ENCODE data around the gene OSCAR. TPM values are rescaled to one million over a fixed set of nuclear protein-coding genes. Genes with fewer than 3 reads are reported as not detected.

OSCAR gene
- total and polyA plus RNA-seq, 12 donors = 0.22 to 5.3 (median 0.40) TPM; not detected in 1

DNA sequence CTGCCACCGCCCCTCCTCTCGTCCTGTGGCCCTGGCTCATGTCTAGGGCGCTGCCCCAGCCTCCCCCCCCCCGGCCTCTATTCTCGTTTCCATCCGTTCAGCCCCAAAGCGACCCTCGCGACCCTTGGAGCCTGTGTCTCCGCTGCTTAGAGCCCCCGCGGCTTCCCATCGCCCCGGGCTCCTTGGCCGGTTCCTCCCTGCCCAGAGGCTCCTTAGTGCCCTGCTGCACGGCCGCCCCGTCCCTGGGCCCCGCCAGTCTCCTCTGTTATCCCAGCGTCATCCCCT lies 27.8 kb upstream of the OSCAR start:
- no peak overlapping the region for H3K4me3 ChIP-seq
- DNase-seq = no peak
- no peak overlapping the region for H3K27ac ChIP-seq
- 88 to 95% methylated on average over 12 to 20 of the region's 20 CpGs for WGBS, 2 donors
- peaks cover 4 to 95% (median 62%) of the 10 kb centered on the region in 9 donors for H3K36me3 ChIP-seq
- ATAC-seq = no peak
- TF ChIP-seq, protein P1, sequence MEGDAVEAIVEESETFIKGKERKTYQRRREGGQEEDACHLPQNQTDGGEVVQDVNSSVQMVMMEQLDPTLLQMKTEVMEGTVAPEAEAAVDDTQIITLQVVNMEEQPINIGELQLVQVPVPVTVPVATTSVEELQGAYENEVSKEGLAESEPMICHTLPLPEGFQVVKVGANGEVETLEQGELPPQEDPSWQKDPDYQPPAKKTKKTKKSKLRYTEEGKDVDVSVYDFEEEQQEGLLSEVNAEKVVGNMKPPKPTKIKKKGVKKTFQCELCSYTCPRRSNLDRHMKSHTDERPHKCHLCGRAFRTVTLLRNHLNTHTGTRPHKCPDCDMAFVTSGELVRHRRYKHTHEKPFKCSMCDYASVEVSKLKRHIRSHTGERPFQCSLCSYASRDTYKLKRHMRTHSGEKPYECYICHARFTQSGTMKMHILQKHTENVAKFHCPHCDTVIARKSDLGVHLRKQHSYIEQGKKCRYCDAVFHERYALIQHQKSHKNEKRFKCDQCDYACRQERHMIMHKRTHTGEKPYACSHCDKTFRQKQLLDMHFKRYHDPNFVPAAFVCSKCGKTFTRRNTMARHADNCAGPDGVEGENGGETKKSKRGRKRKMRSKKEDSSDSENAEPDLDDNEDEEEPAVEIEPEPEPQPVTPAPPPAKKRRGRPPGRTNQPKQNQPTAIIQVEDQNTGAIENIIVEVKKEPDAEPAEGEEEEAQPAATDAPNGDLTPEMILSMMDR (IDR thresholded peaks at IDR 0.05) = no peak
- H3K4me1 ChIP-seq = no peaks in the 10 kb centered on the region
- H3K27me3 ChIP-seq = no peaks in the 10 kb centered on the region
- no peaks in the 10 kb centered on the region for H3K9me3 ChIP-seq
- intact Hi-C loops (cut with DNase I) = no loop called here

DNA sequence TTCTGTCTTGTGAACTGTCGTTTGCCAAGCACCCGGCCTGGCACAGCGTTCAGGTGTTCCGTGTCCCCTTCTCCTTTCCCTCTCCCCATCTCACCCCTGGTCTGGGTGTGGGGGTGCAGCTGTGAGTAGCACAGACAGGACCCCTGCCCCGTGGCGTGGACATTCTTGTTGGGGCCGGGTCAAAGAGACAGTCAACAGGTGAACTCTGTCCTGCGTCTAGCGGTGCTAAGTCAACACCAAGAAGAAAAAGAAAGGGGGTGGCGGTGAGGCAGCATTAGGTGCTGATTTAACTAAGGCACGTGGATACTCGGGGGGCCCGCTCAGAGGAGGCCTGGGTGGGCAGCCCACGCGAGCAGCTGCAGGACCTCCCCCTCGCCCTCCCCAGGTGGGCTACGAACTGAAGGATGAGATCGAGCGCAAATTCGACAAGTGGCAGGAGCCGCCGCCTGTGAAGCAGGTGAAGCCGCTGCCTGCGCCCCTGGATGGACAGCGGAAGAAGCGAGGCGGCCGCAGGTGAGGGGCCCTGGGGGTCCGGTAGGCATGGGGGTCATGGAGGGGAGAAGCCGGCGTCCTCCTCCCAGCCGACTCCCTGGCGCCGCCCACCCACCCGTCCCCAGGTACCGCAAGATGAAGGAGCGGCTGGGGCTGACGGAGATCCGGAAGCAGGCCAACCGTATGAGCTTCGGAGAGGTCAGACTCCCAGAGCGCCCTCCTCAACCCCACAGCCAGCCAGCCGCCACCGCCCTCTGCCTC lies 27.3 kb upstream of the OSCAR start:
- no peak overlapping the region for H3K4me3 ChIP-seq
- H3K27me3 ChIP-seq = no peaks in the 10 kb centered on the region
- intact Hi-C loops (cut with DNase I) = no loop called here
- ATAC-seq (no peak), DNase-seq (no peak)
- TF ChIP-seq, protein P1 (IDR thresholded peaks at IDR 0.05) = no peak
- H3K36me3 ChIP-seq = peaks cover 4 to 95% (median 67%) of the 10 kb centered on the region in 9 donors
- no peak overlapping the region for H3K27ac ChIP-seq
- no peaks in the 10 kb centered on the region for H3K9me3 ChIP-seq
- 93 to 94% methylated on average over 39 to 44 of the region's 44 CpGs for WGBS, 2 donors
- H3K4me1 ChIP-seq = no peaks in the 10 kb centered on the region

DNA sequence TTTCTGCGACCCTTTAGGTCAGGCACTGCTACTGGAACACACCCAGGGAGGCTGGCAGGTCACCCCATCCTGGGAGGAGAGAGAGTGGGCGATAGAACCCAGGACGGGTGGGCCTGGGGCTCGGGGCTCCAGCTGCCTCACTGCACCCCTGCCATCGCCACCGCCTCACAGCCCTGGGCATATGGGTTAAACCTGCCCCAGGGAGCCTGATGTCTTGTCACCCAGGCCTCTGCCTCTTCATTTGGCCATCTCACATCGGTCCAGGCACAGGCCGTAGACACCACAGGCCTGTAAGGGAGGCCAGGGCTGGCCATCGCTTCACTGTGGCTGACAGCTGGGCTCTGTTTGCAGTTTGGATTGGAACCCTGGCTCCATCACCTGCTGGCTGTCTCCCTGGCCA lies 25.1 kb upstream of the OSCAR start:
- DNase-seq (no peak), ATAC-seq (no peak)
- Histone ChIP-seq H3K27ac (no peak overlapping the region), H3K27me3 (no peaks in the 10 kb centered on the region), H3K36me3 (peaks cover 7 to 95% (median 81%) of the 10 kb centered on the region in 9 donors), H3K9me3 (no peaks in the 10 kb centered on the region), H3K4me3 (no peak overlapping the region), H3K4me1 (no peaks in the 10 kb centered on the region)
- 88 to 92% methylated on average over 9 of the region's 9 CpGs for WGBS, 2 donors
- TF ChIP-seq, protein P1 (IDR thresholded peaks at IDR 0.05) = no peak
- intact Hi-C loops (cut with DNase I) = no loop called here

DNA sequence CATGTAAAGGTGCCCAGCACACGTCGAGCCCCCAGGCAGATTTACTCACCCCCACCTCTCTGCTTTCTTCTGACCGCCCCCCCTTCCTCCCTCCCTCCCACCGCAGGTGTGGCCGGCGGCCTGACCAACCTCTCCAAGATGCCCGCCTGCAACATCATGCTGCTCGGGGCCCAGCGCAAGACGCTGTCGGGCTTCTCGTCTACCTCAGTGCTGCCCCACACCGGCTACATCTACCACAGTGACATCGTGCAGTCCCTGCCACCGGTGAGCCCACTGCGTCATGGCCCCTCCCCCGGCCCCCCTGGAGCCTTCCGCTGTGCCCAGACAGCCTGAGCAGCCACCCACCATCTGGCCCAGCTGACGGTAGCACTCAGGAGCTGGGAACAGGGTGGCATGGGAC lies 23.8 kb upstream of the OSCAR start:
- Histone ChIP-seq H3K36me3 (peaks cover 7 to 100% (median 89%) of the 10 kb centered on the region in 9 donors), H3K27ac (no peak overlapping the region), H3K4me3 (no peak overlapping the region), H3K27me3 (no peaks in the 10 kb centered on the region), H3K4me1 (no peaks in the 10 kb centered on the region), H3K9me3 (no peaks in the 10 kb centered on the region)
- ATAC-seq (no peak), DNase-seq (no peak)
- TF ChIP-seq, protein P1 (IDR thresholded peaks at IDR 0.05) = no peak
- 92 to 94% methylated on average over 19 of the region's 19 CpGs for WGBS, 2 donors
- intact Hi-C loops (cut with DNase I) = no loop called here

Measured in heart right ventricle (tissue), 16 donors.